Right lobe of liver (tissue), 6 donors: ENCODE results near the gene CACNB2. TPM values are rescaled to one million over a fixed set of nuclear protein-coding genes. Genes with fewer than 3 reads are reported as not detected.
A peak's percentile ranks its signal among the peaks of the same experiment; 100 is the strongest.

Experiments used
- ATAC-seq, 4 donors: fragments of 200-7000 bp; cut with Tn5 transposase; one replicate each; pipeline ENCODE4 v1.9.1; 2020; ENCODE audit warnings: mild to moderate bottlenecking in 4 of 4, moderate library complexity in 4 of 4
- DNase-seq, 3 donors: peaks; one replicate each; pipeline ENCODE4 v3.0.0-alpha.2; 2020
- H3K27ac ChIP-seq, 3 donors: fragments of 200-600 bp; one replicate each; pipeline ENCODE4 v1.8.0; 2022
- H3K27me3 ChIP-seq, 2 donors: fragments of 200-600 bp; one replicate each; pipeline ENCODE4 v1.8.0; 2022
- H3K36me3 ChIP-seq, 4 donors: fragments of 200-600 bp; sonication (generic) in 1 of 4; one replicate each; pipeline versions ENCODE4 v1.5.1 to v1.8.0; 2017 to 2022; ENCODE audit warnings: control low read depth in 1 of 4
- H3K4me1 ChIP-seq, 4 donors: fragments of 200-600 bp; sonication (generic) in 1 of 4; one replicate each; pipeline versions ENCODE4 v1.5.1 to v1.8.0; 2017 to 2022; ENCODE audit warnings: control low read depth in 1 of 4
- H3K4me3 ChIP-seq, 3 donors: fragments of 200-600 bp; one replicate each; pipeline ENCODE4 v1.8.0; 2022
- H3K9me3 ChIP-seq, 4 donors: fragments of 200-600 bp; sonication (generic) in 1 of 4; one replicate each; pipeline versions ENCODE4 v1.5.1 to v1.8.0; 2017 to 2022; ENCODE audit warnings: control low read depth in 1 of 4
- POLR2A ChIP-seq: fragments of 450-650 bp; IDR thresholded peaks from one replicate; pipeline ENCODE4 v1.6.1; 2017; ENCODE audit warnings: antibody characterized with exemption, mild to moderate bottlenecking
- WGBS: methylation state at CpG from one replicate; pipeline ENCODE4 v1.1.6; 2018; ENCODE audit warnings: low coverage, low lambda C conversion rate; ENCODE audit not compliant: insufficient coverage; ENCODE audit errors: missing lambda C conversion rate; 5-methylcytosine and 5-hydroxymethylcytosine counted together
- intact Hi-C, 2 donors: fragments of 100-400 bp; cut with DNase I; formaldehyde crosslinking; loops; one replicate each; pipeline versions ENCODE4 v1.11.2 to v1.14.1; 2022
- total RNA-seq, 6 experiments: library from RNA; depleted of rRNA in 2 of 6; stranded (reverse); fragments of >200 nt in 2 of 6; fragmentation: NEBNext Ultra II Directional in 3 of 6; extraction: Animal tissue kit (Norgen Biotek cat#: 25700) in 3 of 6; gene quantifications; one replicate each; pipeline versions ENCODE4 v1.1.0 to v1.2.4, GENCODE V29; 2016 to 2023
- TF ChIP-seq, protein P1 (sequence below), 4 donors: fragments of 200-600 bp in 3 of 4; fragments of 450-650 bp in 1 of 4; IDR thresholded peaks; one replicate each; pipeline versions ENCODE4 v1.5.1 to v1.8.0; 2016 to 2022; ENCODE audit warnings: antibody characterized with exemption in 4 of 4, mild to moderate bottlenecking in 2 of 4
- donor health status: DM: no; HTN: yes; CAD: no.
- donor health status: DM: no; HTN: no; CAD: no.
- donor health status: DM: no; HTN: no; CAD: no.
- donor health status: DM: no; HTN: yes; CAD: no.
- donor health status: DM: no; HTN: yes; CAD: no.

The CACNB2 gene
- total RNA-seq, 6 experiments from 2014 or later = 0.12 to 1.8 (median 1.0) TPM; not detected in 1

DNA sequence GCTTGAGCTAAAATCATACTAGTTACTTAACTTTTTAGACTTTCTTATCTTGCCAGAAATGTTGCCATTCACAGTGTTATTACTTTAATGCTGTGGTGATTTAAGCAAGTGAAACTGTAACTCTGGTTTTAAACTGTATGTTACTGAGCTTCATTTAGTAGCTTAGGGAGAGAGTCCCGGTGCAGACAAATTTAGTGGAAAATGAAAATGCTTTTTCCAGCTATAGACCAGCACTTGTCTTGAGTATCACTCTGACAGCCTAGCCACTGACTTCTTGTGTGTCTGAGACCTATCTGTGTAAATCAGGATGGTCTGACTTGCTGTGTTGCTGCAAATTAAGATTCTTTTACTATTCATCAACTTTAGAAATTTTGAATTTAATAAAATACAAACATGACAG, 200.8 kb downstream of the CACNB2 start:
- H3K4me1 ChIP-seq = peaks cover 0 to 3% (median 0%) of the 10 kb centered on the region in 4 donors
- WGBS = 25% methylated on average over 1 of the region's 1 CpG
- peak overlapping the region in 1 of 3 donors; percentile 27 for H3K4me3 ChIP-seq
- TF ChIP-seq, protein P1, sequence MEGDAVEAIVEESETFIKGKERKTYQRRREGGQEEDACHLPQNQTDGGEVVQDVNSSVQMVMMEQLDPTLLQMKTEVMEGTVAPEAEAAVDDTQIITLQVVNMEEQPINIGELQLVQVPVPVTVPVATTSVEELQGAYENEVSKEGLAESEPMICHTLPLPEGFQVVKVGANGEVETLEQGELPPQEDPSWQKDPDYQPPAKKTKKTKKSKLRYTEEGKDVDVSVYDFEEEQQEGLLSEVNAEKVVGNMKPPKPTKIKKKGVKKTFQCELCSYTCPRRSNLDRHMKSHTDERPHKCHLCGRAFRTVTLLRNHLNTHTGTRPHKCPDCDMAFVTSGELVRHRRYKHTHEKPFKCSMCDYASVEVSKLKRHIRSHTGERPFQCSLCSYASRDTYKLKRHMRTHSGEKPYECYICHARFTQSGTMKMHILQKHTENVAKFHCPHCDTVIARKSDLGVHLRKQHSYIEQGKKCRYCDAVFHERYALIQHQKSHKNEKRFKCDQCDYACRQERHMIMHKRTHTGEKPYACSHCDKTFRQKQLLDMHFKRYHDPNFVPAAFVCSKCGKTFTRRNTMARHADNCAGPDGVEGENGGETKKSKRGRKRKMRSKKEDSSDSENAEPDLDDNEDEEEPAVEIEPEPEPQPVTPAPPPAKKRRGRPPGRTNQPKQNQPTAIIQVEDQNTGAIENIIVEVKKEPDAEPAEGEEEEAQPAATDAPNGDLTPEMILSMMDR (IDR thresholded peaks at IDR 0.05) = no peak
- TF ChIP-seq POLR2A = no peak
- no peak overlapping the region for H3K27ac ChIP-seq
- H3K9me3 ChIP-seq = no peaks in the 10 kb centered on the region
- no peaks in the 10 kb centered on the region for H3K27me3 ChIP-seq
- DNase-seq (no peak), ATAC-seq (peak in 2 of 4 donors; percentile 11 to 17)
- H3K36me3 ChIP-seq = no peaks in the 10 kb centered on the region
- intact Hi-C loops = no loop called here

DNA sequence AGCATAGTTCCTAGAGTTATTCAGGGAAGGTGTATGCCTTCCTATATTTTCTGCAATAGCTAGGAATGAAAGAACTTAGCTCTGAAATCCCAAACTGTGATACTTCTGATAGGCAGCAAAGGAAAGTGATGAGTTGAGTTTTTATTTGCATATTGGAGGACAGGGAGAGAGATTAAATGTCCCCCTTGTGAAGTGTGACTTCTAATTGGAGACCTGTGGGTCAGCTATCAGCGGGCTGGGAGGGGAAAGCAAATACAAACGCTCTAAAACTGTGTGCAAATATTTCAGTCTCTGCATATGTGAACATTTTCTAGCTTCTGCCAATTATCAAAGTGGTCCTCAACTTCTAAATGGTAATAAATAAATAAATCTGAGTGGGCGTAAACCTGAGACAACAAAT, 203.3 kb downstream of the CACNB2 start:
- H3K27me3 ChIP-seq = no peaks in the 10 kb centered on the region
- DNase-seq (no peak), ATAC-seq (no peak)
- no peak overlapping the region for H3K27ac ChIP-seq
- WGBS = 61% methylated on average over 3 of the region's 3 CpGs
- no peak overlapping the region for H3K4me3 ChIP-seq
- peaks cover 0 to 3% (median 0%) of the 10 kb centered on the region in 4 donors for H3K4me1 ChIP-seq
- TF ChIP-seq, protein P1 (IDR thresholded peaks at IDR 0.05) = no peak
- no peak for TF ChIP-seq POLR2A
- no peaks in the 10 kb centered on the region for H3K9me3 ChIP-seq
- intact Hi-C loops = no loop called here
- H3K36me3 ChIP-seq = no peaks in the 10 kb centered on the region

DNA sequence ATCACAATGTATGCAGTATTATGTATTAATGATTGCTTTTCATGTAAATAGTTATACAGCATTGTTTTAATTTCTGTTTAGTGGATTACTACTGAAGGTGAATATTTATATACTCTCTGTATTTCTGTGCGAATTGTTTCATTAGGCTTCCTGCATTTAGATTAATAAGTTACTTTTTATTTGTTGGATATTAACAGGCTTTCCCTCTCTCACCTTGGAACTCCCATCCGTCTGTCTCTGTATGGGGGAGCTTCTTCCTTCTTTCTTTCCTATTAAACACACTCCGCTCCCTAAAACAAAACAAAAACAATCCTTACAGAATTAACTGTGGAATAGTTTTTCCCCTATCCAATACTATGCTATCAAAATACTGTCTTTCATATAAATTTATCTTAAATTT, 205.1 kb downstream of the CACNB2 start:
- ATAC-seq (peak; percentile 45 to 80 (median 68)), DNase-seq (no peak)
- Histone ChIP-seq H3K27me3 (no peaks in the 10 kb centered on the region), H3K27ac (peak overlapping the region in 1 of 3 donors; percentile 42), H3K4me1 (peaks cover 0 to 3% (median 0%) of the 10 kb centered on the region in 4 donors), H3K4me3 (peak overlapping the region in 1 of 3 donors; percentile 8), H3K9me3 (no peaks in the 10 kb centered on the region), H3K36me3 (no peaks in the 10 kb centered on the region)
- intact Hi-C loops = no loop called here
- TF ChIP-seq POLR2A = no peak
- TF ChIP-seq, protein P1 (IDR thresholded peaks at IDR 0.05) = no peak
- WGBS = 38% methylated on average over 3 of the region's 3 CpGs

DNA sequence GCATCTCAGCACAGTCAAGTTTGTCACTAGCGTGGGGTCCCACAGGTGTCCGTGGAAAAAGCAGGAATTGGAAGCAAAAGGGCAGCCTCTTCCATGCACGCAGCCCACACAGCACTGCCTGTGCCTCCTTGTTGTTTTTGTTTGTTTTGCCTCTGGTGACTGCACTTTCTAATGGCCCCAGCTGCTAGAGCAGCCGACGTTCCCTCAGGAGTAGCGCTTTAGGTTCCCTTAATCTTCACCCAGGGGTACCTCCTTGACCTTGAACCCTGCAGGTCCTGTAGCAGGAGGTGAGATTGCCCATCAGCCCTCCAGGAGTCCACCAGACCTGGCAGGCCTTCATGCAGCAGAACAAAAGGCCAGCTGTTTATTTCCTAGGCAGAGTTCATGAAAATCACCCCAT, 210.1 kb downstream of the CACNB2 start:
- intact Hi-C loops = no loop called here
- H3K9me3 ChIP-seq = no peaks in the 10 kb centered on the region
- H3K4me3 ChIP-seq = no peak overlapping the region
- H3K27ac ChIP-seq = no peak overlapping the region
- WGBS = 70% methylated on average over 6 of the region's 6 CpGs
- DNase-seq (no peak), ATAC-seq (no peak)
- H3K27me3 ChIP-seq = no peaks in the 10 kb centered on the region
- TF ChIP-seq, protein P1 (IDR thresholded peaks at IDR 0.05) = no peak
- TF ChIP-seq POLR2A = no peak
- no peaks in the 10 kb centered on the region for H3K36me3 ChIP-seq
- no peaks in the 10 kb centered on the region for H3K4me1 ChIP-seq

DNA sequence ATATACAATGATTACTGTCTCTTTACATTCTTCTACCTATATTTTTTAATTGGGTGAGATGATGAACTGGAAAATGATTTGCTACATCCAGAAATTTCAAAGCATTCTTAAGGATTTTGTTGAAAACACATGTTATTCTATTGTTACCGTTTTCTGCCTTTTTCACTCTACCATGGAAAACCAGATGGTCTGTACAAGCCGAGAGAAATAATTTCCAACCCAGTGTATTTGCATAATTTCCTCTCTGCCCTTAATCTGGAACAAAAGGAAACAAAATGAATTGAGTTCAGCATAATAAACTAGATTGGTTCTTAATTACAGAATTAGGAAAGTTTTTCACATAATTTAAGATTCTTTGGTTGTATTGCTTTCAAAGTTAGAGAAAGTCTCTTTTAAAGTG, 211.2 kb downstream of the CACNB2 start:
- Histone ChIP-seq H3K4me1 (no peaks in the 10 kb centered on the region), H3K9me3 (no peaks in the 10 kb centered on the region), H3K27me3 (no peaks in the 10 kb centered on the region), H3K36me3 (no peaks in the 10 kb centered on the region), H3K27ac (no peak overlapping the region), H3K4me3 (no peak overlapping the region)
- TF ChIP-seq, protein P1 (IDR thresholded peaks at IDR 0.05) = no peak
- no peak for TF ChIP-seq POLR2A
- 74% methylated on average over 2 of the region's 2 CpGs for WGBS
- intact Hi-C loops = no loop called here
- ATAC-seq (no peak), DNase-seq (no peak)
